Mesenchymal stem cell (in vitro differentiated cells and primary cell): ENCODE results near the gene ERGIC3.

Source experiments
- DNase-seq: peaks from one replicate; pipeline ENCODE4 v3.0.0-alpha.2; 2013
- H2AFZ ChIP-seq: one replicate; pipeline ENCODE4 v1.6.1; 2013; ENCODE audit warnings: low read depth, mild to moderate bottlenecking, control low read depth, inconsistent platforms, low read length, moderate library complexity
- H2AK5ac ChIP-seq: 2 replicates; pipeline ENCODE4 v1.6.1; 2013; ENCODE audit warnings: low read length, moderate library complexity, mild to moderate bottlenecking, inconsistent platforms; ENCODE audit not compliant: severe bottlenecking
- H2BK120ac ChIP-seq: one replicate; pipeline ENCODE4 v1.6.1; 2013; ENCODE audit warnings: low read depth, mild to moderate bottlenecking, inconsistent platforms, low read length, moderate library complexity
- H2BK12ac ChIP-seq, 2 experiments: one replicate each; pipeline ENCODE4 v1.6.1; 2013; ENCODE audit warnings: inconsistent platforms in 2 of 2, low read length in 2 of 2, mild to moderate bottlenecking in 2 of 2, moderate library complexity in 2 of 2, control low read depth in 1 of 2
- H2BK15ac ChIP-seq: one replicate; pipeline ENCODE4 v1.6.1; 2013; ENCODE audit warnings: mild to moderate bottlenecking, low read depth, inconsistent platforms; ENCODE audit not compliant: poor library complexity, severe bottlenecking
- H2BK5ac ChIP-seq: 2 replicates; pipeline ENCODE4 v1.6.1; 2013; ENCODE audit warnings: low read depth, mild to moderate bottlenecking, low read length, control low read depth, inconsistent platforms; ENCODE audit not compliant: poor library complexity, severe bottlenecking
- H3K14ac ChIP-seq, 2 experiments: one replicate each; pipeline ENCODE4 v1.6.1; 2013; ENCODE audit warnings: inconsistent platforms in 2 of 2, low read length in 2 of 2, control low read depth in 1 of 2, mild to moderate bottlenecking in 1 of 2, moderate library complexity in 1 of 2
- H3K18ac ChIP-seq, 2 experiments: one replicate each; pipeline ENCODE4 v1.6.1; 2013; ENCODE audit warnings: inconsistent platforms in 2 of 2, low read length in 2 of 2, control low read depth in 1 of 2, low read depth in 1 of 2, mild to moderate bottlenecking in 1 of 2
- H3K23ac ChIP-seq, 2 experiments: one replicate each; pipeline ENCODE4 v1.6.1; 2013; ENCODE audit warnings: inconsistent platforms in 2 of 2, low read length in 2 of 2, mild to moderate bottlenecking in 2 of 2, moderate library complexity in 2 of 2, control low read depth in 1 of 2
- H3K27ac ChIP-seq: 2 replicates; pipeline ENCODE4 v1.5.1; 2013; ENCODE audit warnings: mild to moderate bottlenecking, moderate library complexity, low read length, control low read depth, inconsistent platforms; ENCODE audit not compliant: poor library complexity, severe bottlenecking
- H3K27me3 ChIP-seq, 2 experiments: 2 replicates each; pipeline versions ENCODE4 v1.6.1 to v1.7.0; 2013; ENCODE audit warnings: low read length in 2 of 2, mild to moderate bottlenecking in 2 of 2, moderate library complexity in 2 of 2, control low read depth in 1 of 2, inconsistent platforms in 1 of 2; ENCODE audit not compliant: control insufficient read depth in 1 of 2, insufficient read depth in 1 of 2
- H3K36me3 ChIP-seq, 2 experiments: 2 replicates each; pipeline versions ENCODE4 v1.6.1 to v1.7.0; 2013; ENCODE audit warnings: low read length in 2 of 2, control low read depth in 1 of 2, inconsistent platforms in 1 of 2, low read depth in 1 of 2, mild to moderate bottlenecking in 1 of 2; ENCODE audit not compliant: insufficient read depth in 2 of 2, control insufficient read depth in 1 of 2
- H3K4ac ChIP-seq, 2 experiments: one replicate each; pipeline ENCODE4 v1.6.1; 2013; ENCODE audit warnings: inconsistent platforms in 2 of 2, low read length in 2 of 2, mild to moderate bottlenecking in 2 of 2, moderate library complexity in 2 of 2, control low read depth in 1 of 2, low read depth in 1 of 2
- H3K4me1 ChIP-seq: 2 replicates; pipeline ENCODE4 v1.6.1; 2013; ENCODE audit warnings: low read depth, low read length, control low read depth; ENCODE audit not compliant: control insufficient read depth, insufficient read depth
- H3K4me2 ChIP-seq: 2 replicates; pipeline ENCODE4 v1.6.1; 2013; ENCODE audit warnings: low read length, mild to moderate bottlenecking, inconsistent platforms; ENCODE audit not compliant: poor library complexity, severe bottlenecking
- H3K4me3 ChIP-seq, 2 experiments: 2 replicates each; pipeline versions ENCODE4 v1.5.1 to v1.7.0; 2013; ENCODE audit warnings: low read length in 2 of 2, mild to moderate bottlenecking in 2 of 2, control low read depth in 1 of 2, low read depth in 1 of 2; ENCODE audit not compliant: insufficient read depth in 1 of 2
- H3K79me1 ChIP-seq: replicated peaks from 2 replicates; pipeline ENCODE4 v1.6.1; 2013; ENCODE audit warnings: mild to moderate bottlenecking, control low read depth, low read length, inconsistent platforms; ENCODE audit not compliant: poor library complexity, severe bottlenecking
- H3K9ac ChIP-seq: 2 replicates; pipeline ENCODE4 v1.7.0; 2013; ENCODE audit warnings: mild to moderate bottlenecking, low read length, moderate library complexity
- H3K9me3 ChIP-seq: 2 replicates; pipeline ENCODE4 v1.7.0; 2013; ENCODE audit warnings: mild to moderate bottlenecking, low read length; ENCODE audit not compliant: control insufficient read depth
- H4K8ac ChIP-seq: one replicate; pipeline ENCODE4 v1.6.1; 2013; ENCODE audit warnings: inconsistent platforms, mild to moderate bottlenecking, low read length, moderate library complexity
- H4K91ac ChIP-seq: one replicate; pipeline ENCODE4 v1.6.1; 2013; ENCODE audit warnings: mild to moderate bottlenecking, low read length, inconsistent platforms
- WGBS: methylation state at CpG from one replicate; pipeline ENCODE4 v1.1.7; 2013; ENCODE audit warnings: mixed read lengths; 5-methylcytosine and 5-hydroxymethylcytosine counted together

Gene ERGIC3

GRCh38 chr20:35529552-35529951 lies 12.3 kb upstream of the ERGIC3 start, which contains the start of gene C20orf173:
C20orf173 (minus strand) TSS chr20:35529652; CDS start chr20:35529373, 279 bp downstream.
- peak within 1 kb of the TSS in 1 of 2 experiments; percentile 62 for H3K14ac ChIP-seq
- H3K4ac ChIP-seq = no peak within 1 kb of the TSS
- no peak within 1 kb of the TSS for H2BK12ac ChIP-seq
- H3K4me2 ChIP-seq = no peak within 1 kb of the TSS
- no peak within 1 kb of the TSS for H3K23ac ChIP-seq
- no peak within 1 kb of the TSS for H2BK5ac ChIP-seq
- no peak within 1 kb of the TSS for H4K91ac ChIP-seq
- H3K27me3 ChIP-seq = peaks cover 0 to 2% of the 10 kb centered on the region in 2 experiments
- no peaks in the 10 kb centered on the region for H3K9me3 ChIP-seq
- no peak within 1 kb of the TSS for H4K8ac ChIP-seq
- 88% methylated on average over 2 of the region's 2 CpGs for WGBS
- H3K18ac ChIP-seq = no peak within 1 kb of the TSS
- no peak within 1 kb of the TSS for H2AFZ ChIP-seq
- DNase-seq = no peak
- H3K36me3 ChIP-seq = no peaks in the 10 kb centered on the region
- H3K27ac ChIP-seq = no peak within 1 kb of the TSS
- H2AK5ac ChIP-seq = no peak within 1 kb of the TSS
- no peaks in the 10 kb centered on the region for H3K79me1 ChIP-seq
- H3K9ac ChIP-seq = no peak within 1 kb of the TSS
- no peak within 1 kb of the TSS for H3K4me3 ChIP-seq
- peaks cover 1% of the 10 kb centered on the region for H3K4me1 ChIP-seq
- H2BK120ac ChIP-seq = no peak within 1 kb of the TSS
- peak within 1 kb of the TSS; percentile 8 for H2BK15ac ChIP-seq

- Histone ChIP-seq H2BK15ac (no peak overlapping the region), H2BK120ac (no peak overlapping the region), H3K23ac (no peak overlapping the region), H3K27ac (no peak overlapping the region), H3K79me1 (peaks cover 19% of the 10 kb centered on the region), H3K4me1 (peaks cover 12% of the 10 kb centered on the region), H2AFZ (no peak overlapping the region), H3K4me2 (no peak overlapping the region), H3K9ac (no peak overlapping the region), H2AK5ac (no peak overlapping the region), H2BK12ac (no peak overlapping the region), H3K18ac (no peak overlapping the region), H4K91ac (no peak overlapping the region), H3K36me3 (peaks cover 8 to 20% of the 10 kb centered on the region in 2 experiments), H3K4me3 (no peak overlapping the region), H3K9me3 (no peaks in the 10 kb centered on the region), H3K4ac (no peak overlapping the region), H2BK5ac (no peak overlapping the region), H3K27me3 (no peaks in the 10 kb centered on the region), H3K14ac (no peak overlapping the region), H4K8ac (no peak overlapping the region)
- 43% methylated on average over 11 of the region's 11 CpGs for WGBS
- peak; percentile 23 for DNase-seq
Observed at GRCh38 chr20:35539756-35540212, 2.1 kb upstream of the ERGIC3 start.

- Histone ChIP-seq H2AK5ac (no peak overlapping the region), H2AFZ (peak overlapping the region; percentile 66)
Observed at GRCh38 chr20:35541118-35541782, 628 bp upstream of the ERGIC3 start.

DNA sequence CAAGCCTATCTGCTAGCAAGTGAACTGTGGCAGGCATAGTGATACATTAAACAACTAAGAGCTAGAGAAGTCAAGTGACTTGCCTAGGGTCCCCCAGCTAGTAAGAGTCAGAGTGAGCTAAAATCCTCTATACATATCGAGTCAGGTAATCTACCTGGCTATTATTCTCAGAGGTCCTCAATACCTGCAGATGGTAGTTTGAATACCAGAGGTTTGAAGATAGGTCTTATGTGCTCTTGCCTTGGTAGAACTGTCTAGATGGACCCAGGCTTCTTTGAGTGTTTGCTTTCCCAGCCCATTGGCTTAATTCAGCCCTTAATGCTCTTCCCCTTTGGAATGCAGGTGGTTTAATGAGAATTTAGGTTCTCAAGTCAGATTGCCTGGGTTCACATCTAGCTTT lies 1.1 kb downstream of the ERGIC3 start:
- H2BK12ac ChIP-seq = no peak overlapping the region
- peak overlapping the region in 1 of 2 experiments; percentile 90 for H3K4me3 ChIP-seq
- peaks cover 18 to 49% of the 10 kb centered on the region in 2 experiments for H3K36me3 ChIP-seq
- 100% methylated on average over 1 of the region's 1 CpG for WGBS
- H2AK5ac ChIP-seq = no peak overlapping the region
- no peak overlapping the region for H2BK15ac ChIP-seq
- H3K4ac ChIP-seq = no peak overlapping the region
- no peaks in the 10 kb centered on the region for H3K27me3 ChIP-seq
- H3K14ac ChIP-seq = no peak overlapping the region
- no peak overlapping the region for H2AFZ ChIP-seq
- H2BK120ac ChIP-seq = no peak overlapping the region
- no peak overlapping the region for H3K9ac ChIP-seq
- no peak overlapping the region for H3K27ac ChIP-seq
- H2BK5ac ChIP-seq = no peak overlapping the region
- DNase-seq = no peak
- no peaks in the 10 kb centered on the region for H3K9me3 ChIP-seq
- no peak overlapping the region for H4K91ac ChIP-seq
- no peak overlapping the region for H3K4me2 ChIP-seq
- no peak overlapping the region for H3K18ac ChIP-seq
- H3K23ac ChIP-seq = no peak overlapping the region
- H3K79me1 ChIP-seq = peaks cover 27% of the 10 kb centered on the region
- peaks cover 15% of the 10 kb centered on the region for H3K4me1 ChIP-seq
- no peak overlapping the region for H4K8ac ChIP-seq

More at GRCh38 chr20:35541118-35541782, 628 bp upstream of the ERGIC3 start:
- no peak for DNase-seq
- Histone ChIP-seq H3K23ac (peak overlapping the region in 1 of 2 experiments; percentile 20), H3K27ac (no peak overlapping the region), H3K9ac (peak overlapping the region; percentile 89), H3K18ac (no peak overlapping the region), H4K8ac (no peak overlapping the region), H3K4me1 (peaks cover 15% of the 10 kb centered on the region), H2BK120ac (no peak overlapping the region), H3K79me1 (peaks cover 21% of the 10 kb centered on the region), H3K27me3 (no peaks in the 10 kb centered on the region), H3K36me3 (peaks cover 11 to 31% of the 10 kb centered on the region in 2 experiments), H4K91ac (no peak overlapping the region), H3K4me2 (peak overlapping the region; percentile 93), H3K4ac (no peak overlapping the region), H2BK15ac (no peak overlapping the region), H2BK5ac (no peak overlapping the region), H2BK12ac (no peak overlapping the region), H3K4me3 (peak overlapping the region; percentile 14 to 90), H3K14ac (no peak overlapping the region), H3K9me3 (no peaks in the 10 kb centered on the region)
- 29% methylated on average over 10 of the region's 13 CpGs for WGBS
